Mesenchymal stem cell (in vitro differentiated cells and primary cell): ENCODE results near the gene RRAS2.
A peak's percentile ranks its signal among the peaks of the same experiment; 100 is the strongest.
"Not testable (repeated sequence)": the region's sequence is repeated elsewhere in the genome, so short reads cannot be mapped to it uniquely, and the experiment has no call there.

Source experiments
- DNase-seq: peaks from one replicate; pipeline ENCODE4 v3.0.0-alpha.2; 2013
- H2AFZ ChIP-seq: one replicate; pipeline ENCODE4 v1.6.1; 2013; ENCODE audit warnings: low read depth, mild to moderate bottlenecking, control low read depth, inconsistent platforms, low read length, moderate library complexity
- H2AK5ac ChIP-seq: 2 replicates; pipeline ENCODE4 v1.6.1; 2013; ENCODE audit warnings: low read length, moderate library complexity, mild to moderate bottlenecking, inconsistent platforms; ENCODE audit not compliant: severe bottlenecking
- H2BK120ac ChIP-seq: one replicate; pipeline ENCODE4 v1.6.1; 2013; ENCODE audit warnings: low read depth, mild to moderate bottlenecking, inconsistent platforms, low read length, moderate library complexity
- H2BK12ac ChIP-seq, 2 experiments: one replicate each; pipeline ENCODE4 v1.6.1; 2013; ENCODE audit warnings: inconsistent platforms in 2 of 2, low read length in 2 of 2, mild to moderate bottlenecking in 2 of 2, moderate library complexity in 2 of 2, control low read depth in 1 of 2
- H2BK15ac ChIP-seq: one replicate; pipeline ENCODE4 v1.6.1; 2013; ENCODE audit warnings: mild to moderate bottlenecking, low read depth, inconsistent platforms; ENCODE audit not compliant: poor library complexity, severe bottlenecking
- H2BK5ac ChIP-seq: 2 replicates; pipeline ENCODE4 v1.6.1; 2013; ENCODE audit warnings: low read depth, mild to moderate bottlenecking, low read length, control low read depth, inconsistent platforms; ENCODE audit not compliant: poor library complexity, severe bottlenecking
- H3K14ac ChIP-seq, 2 experiments: one replicate each; pipeline ENCODE4 v1.6.1; 2013; ENCODE audit warnings: inconsistent platforms in 2 of 2, low read length in 2 of 2, control low read depth in 1 of 2, mild to moderate bottlenecking in 1 of 2, moderate library complexity in 1 of 2
- H3K18ac ChIP-seq, 2 experiments: one replicate each; pipeline ENCODE4 v1.6.1; 2013; ENCODE audit warnings: inconsistent platforms in 2 of 2, low read length in 2 of 2, control low read depth in 1 of 2, low read depth in 1 of 2, mild to moderate bottlenecking in 1 of 2
- H3K23ac ChIP-seq, 2 experiments: one replicate each; pipeline ENCODE4 v1.6.1; 2013; ENCODE audit warnings: inconsistent platforms in 2 of 2, low read length in 2 of 2, mild to moderate bottlenecking in 2 of 2, moderate library complexity in 2 of 2, control low read depth in 1 of 2
- H3K27ac ChIP-seq: 2 replicates; pipeline ENCODE4 v1.5.1; 2013; ENCODE audit warnings: mild to moderate bottlenecking, moderate library complexity, low read length, control low read depth, inconsistent platforms; ENCODE audit not compliant: poor library complexity, severe bottlenecking
- H3K27me3 ChIP-seq, 2 experiments: 2 replicates each; pipeline versions ENCODE4 v1.6.1 to v1.7.0; 2013; ENCODE audit warnings: low read length in 2 of 2, mild to moderate bottlenecking in 2 of 2, moderate library complexity in 2 of 2, control low read depth in 1 of 2, inconsistent platforms in 1 of 2; ENCODE audit not compliant: control insufficient read depth in 1 of 2, insufficient read depth in 1 of 2
- H3K36me3 ChIP-seq, 2 experiments: 2 replicates each; pipeline versions ENCODE4 v1.6.1 to v1.7.0; 2013; ENCODE audit warnings: low read length in 2 of 2, control low read depth in 1 of 2, inconsistent platforms in 1 of 2, low read depth in 1 of 2, mild to moderate bottlenecking in 1 of 2; ENCODE audit not compliant: insufficient read depth in 2 of 2, control insufficient read depth in 1 of 2
- H3K4ac ChIP-seq, 2 experiments: one replicate each; pipeline ENCODE4 v1.6.1; 2013; ENCODE audit warnings: inconsistent platforms in 2 of 2, low read length in 2 of 2, mild to moderate bottlenecking in 2 of 2, moderate library complexity in 2 of 2, control low read depth in 1 of 2, low read depth in 1 of 2
- H3K4me1 ChIP-seq: 2 replicates; pipeline ENCODE4 v1.6.1; 2013; ENCODE audit warnings: low read depth, low read length, control low read depth; ENCODE audit not compliant: control insufficient read depth, insufficient read depth
- H3K4me2 ChIP-seq: 2 replicates; pipeline ENCODE4 v1.6.1; 2013; ENCODE audit warnings: low read length, mild to moderate bottlenecking, inconsistent platforms; ENCODE audit not compliant: poor library complexity, severe bottlenecking
- H3K4me3 ChIP-seq, 2 experiments: 2 replicates each; pipeline versions ENCODE4 v1.5.1 to v1.7.0; 2013; ENCODE audit warnings: low read length in 2 of 2, mild to moderate bottlenecking in 2 of 2, control low read depth in 1 of 2, low read depth in 1 of 2; ENCODE audit not compliant: insufficient read depth in 1 of 2
- H3K79me1 ChIP-seq: replicated peaks from 2 replicates; pipeline ENCODE4 v1.6.1; 2013; ENCODE audit warnings: mild to moderate bottlenecking, control low read depth, low read length, inconsistent platforms; ENCODE audit not compliant: poor library complexity, severe bottlenecking
- H3K9ac ChIP-seq: 2 replicates; pipeline ENCODE4 v1.7.0; 2013; ENCODE audit warnings: mild to moderate bottlenecking, low read length, moderate library complexity
- H3K9me3 ChIP-seq: 2 replicates; pipeline ENCODE4 v1.7.0; 2013; ENCODE audit warnings: mild to moderate bottlenecking, low read length; ENCODE audit not compliant: control insufficient read depth
- H4K8ac ChIP-seq: one replicate; pipeline ENCODE4 v1.6.1; 2013; ENCODE audit warnings: inconsistent platforms, mild to moderate bottlenecking, low read length, moderate library complexity
- H4K91ac ChIP-seq: one replicate; pipeline ENCODE4 v1.6.1; 2013; ENCODE audit warnings: mild to moderate bottlenecking, low read length, inconsistent platforms
- WGBS: methylation state at CpG from one replicate; pipeline ENCODE4 v1.1.7; 2013; ENCODE audit warnings: mixed read lengths; 5-methylcytosine and 5-hydroxymethylcytosine counted together

RRAS2 gene

GRCh38 chr11:14252501-14252900 lies 106.5 kb downstream of the RRAS2 start:
- H2BK15ac ChIP-seq, H3K23ac ChIP-seq, H3K4ac ChIP-seq, H4K8ac ChIP-seq, H2BK12ac ChIP-seq, H3K4me2 ChIP-seq, DNase-seq, H3K4me1 ChIP-seq, H4K91ac ChIP-seq, H2AFZ ChIP-seq, H3K4me3 ChIP-seq, H2AK5ac ChIP-seq, H3K18ac ChIP-seq, H3K36me3 ChIP-seq, H3K9ac ChIP-seq, H3K9me3 ChIP-seq, H2BK120ac ChIP-seq, H3K79me1 ChIP-seq, H2BK5ac ChIP-seq, H3K27ac ChIP-seq, H3K14ac ChIP-seq: not testable (repeated sequence)
- H3K27me3 ChIP-seq = peaks cover 0 to 36% of the 10 kb centered on the region in 2 experiments
- over 99% methylated on average over 10 of the region's 12 CpGs for WGBS

GRCh38 chr11:14251754-14252153 lies 107.2 kb downstream of the RRAS2 start:
- Histone ChIP-seq H2AFZ (no peak overlapping the region), H3K14ac (no peak overlapping the region), H3K79me1 (no peaks in the 10 kb centered on the region), H3K4ac (no peak overlapping the region), H3K18ac (no peak overlapping the region), H2BK5ac (no peak overlapping the region), H3K9ac (no peak overlapping the region), H4K91ac (no peak overlapping the region), H4K8ac (no peak overlapping the region), H2BK120ac (no peak overlapping the region), H3K4me1 (peaks cover 3% of the 10 kb centered on the region), H2BK15ac (no peak overlapping the region), H2BK12ac (no peak overlapping the region), H3K4me3 (no peak overlapping the region), H3K27me3 (peaks cover 0 to 43% of the 10 kb centered on the region in 2 experiments), H3K23ac (no peak overlapping the region), H3K9me3 (no peaks in the 10 kb centered on the region), H3K27ac (no peak overlapping the region), H2AK5ac (no peak overlapping the region), H3K36me3 (peaks cover 0 to 1% of the 10 kb centered on the region in 2 experiments), H3K4me2 (no peak overlapping the region)
- no peak for DNase-seq
- 73% methylated on average over 4 of the region's 5 CpGs for WGBS

- no peak overlapping the region for H4K91ac ChIP-seq
- H3K14ac ChIP-seq = no peak overlapping the region
- H2BK12ac ChIP-seq = no peak overlapping the region
- H3K18ac ChIP-seq = no peak overlapping the region
- no peak overlapping the region for H3K4ac ChIP-seq
- no peaks in the 10 kb centered on the region for H3K4me1 ChIP-seq
- no peak overlapping the region for H2AK5ac ChIP-seq
- H3K4me2 ChIP-seq = no peak overlapping the region
- H4K8ac ChIP-seq = no peak overlapping the region
- H2AFZ ChIP-seq = no peak overlapping the region
- H3K79me1 ChIP-seq = no peaks in the 10 kb centered on the region
- no peak overlapping the region for H2BK5ac ChIP-seq
- H3K23ac ChIP-seq = no peak overlapping the region
- no peak overlapping the region for H2BK15ac ChIP-seq
- H3K9me3 ChIP-seq = no peaks in the 10 kb centered on the region
- DNase-seq = peak; percentile 57
- no peak overlapping the region for H2BK120ac ChIP-seq
- H3K9ac ChIP-seq = no peak overlapping the region
- 44% methylated on average over 10 of the region's 10 CpGs for WGBS
- H3K4me3 ChIP-seq = no peak overlapping the region
- H3K27ac ChIP-seq = no peak overlapping the region
- peaks cover 0 to 56% of the 10 kb centered on the region in 2 experiments for H3K27me3 ChIP-seq
- no peaks in the 10 kb centered on the region for H3K36me3 ChIP-seq
Observed at GRCh38 chr11:14249121-14249963, 109.6 kb downstream of the RRAS2 start.

GRCh38 chr11:14248580-14248981 lies 110.4 kb downstream of the RRAS2 start:
- Histone ChIP-seq H2AK5ac (no peak overlapping the region), H3K4me1 (no peaks in the 10 kb centered on the region), H2BK15ac (no peak overlapping the region), H3K18ac (no peak overlapping the region), H3K4me3 (no peak overlapping the region), H2AFZ (no peak overlapping the region), H3K14ac (no peak overlapping the region), H2BK5ac (no peak overlapping the region), H3K4ac (no peak overlapping the region), H4K8ac (no peak overlapping the region), H3K23ac (no peak overlapping the region), H3K9me3 (no peaks in the 10 kb centered on the region), H2BK120ac (no peak overlapping the region), H4K91ac (no peak overlapping the region), H3K27me3 (peaks cover 0 to 59% of the 10 kb centered on the region in 2 experiments), H3K27ac (no peak overlapping the region), H3K79me1 (no peaks in the 10 kb centered on the region), H3K36me3 (no peaks in the 10 kb centered on the region), H2BK12ac (no peak overlapping the region), H3K4me2 (no peak overlapping the region), H3K9ac (no peak overlapping the region)
- 58% methylated on average over 5 of the region's 5 CpGs for whole genome bisulfite sequencing
- no peak for DNase-seq
